Measurements from ENCODE around the gene CD68.

Gene CD68

GRCh38 chr17:7579834-7580603 lies 581 bp downstream of the CD68 start:
- peak overlapping the region; percentile 46 for H3K4me3 ChIP-seq (ENCODE audit: low read depth, low read length)
- TF ChIP-seq POLR2A (IDR thresholded peaks at IDR 0.05; ENCODE audit: extremely low read depth, insufficient read length), result no peak
- TF ChIP-seq, protein P1, sequence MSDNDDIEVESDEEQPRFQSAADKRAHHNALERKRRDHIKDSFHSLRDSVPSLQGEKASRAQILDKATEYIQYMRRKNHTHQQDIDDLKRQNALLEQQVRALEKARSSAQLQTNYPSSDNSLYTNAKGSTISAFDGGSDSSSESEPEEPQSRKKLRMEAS (IDR thresholded peaks at IDR 0.05; ENCODE audit: low read depth, low read length), result no peak
- TF ChIP-seq, protein P2, sequence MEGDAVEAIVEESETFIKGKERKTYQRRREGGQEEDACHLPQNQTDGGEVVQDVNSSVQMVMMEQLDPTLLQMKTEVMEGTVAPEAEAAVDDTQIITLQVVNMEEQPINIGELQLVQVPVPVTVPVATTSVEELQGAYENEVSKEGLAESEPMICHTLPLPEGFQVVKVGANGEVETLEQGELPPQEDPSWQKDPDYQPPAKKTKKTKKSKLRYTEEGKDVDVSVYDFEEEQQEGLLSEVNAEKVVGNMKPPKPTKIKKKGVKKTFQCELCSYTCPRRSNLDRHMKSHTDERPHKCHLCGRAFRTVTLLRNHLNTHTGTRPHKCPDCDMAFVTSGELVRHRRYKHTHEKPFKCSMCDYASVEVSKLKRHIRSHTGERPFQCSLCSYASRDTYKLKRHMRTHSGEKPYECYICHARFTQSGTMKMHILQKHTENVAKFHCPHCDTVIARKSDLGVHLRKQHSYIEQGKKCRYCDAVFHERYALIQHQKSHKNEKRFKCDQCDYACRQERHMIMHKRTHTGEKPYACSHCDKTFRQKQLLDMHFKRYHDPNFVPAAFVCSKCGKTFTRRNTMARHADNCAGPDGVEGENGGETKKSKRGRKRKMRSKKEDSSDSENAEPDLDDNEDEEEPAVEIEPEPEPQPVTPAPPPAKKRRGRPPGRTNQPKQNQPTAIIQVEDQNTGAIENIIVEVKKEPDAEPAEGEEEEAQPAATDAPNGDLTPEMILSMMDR (IDR thresholded peaks at IDR 0.05; ENCODE audit: low read depth, low read length), result no peak
- no peak for TF ChIP-seq MYC (IDR thresholded peaks at IDR 0.05; ENCODE audit: low read depth, low read length)
- no peak for DNase-seq (ENCODE audit: low read depth)

GRCh38 chr17:7580604-7581575 lies 1.5 kb downstream of the CD68 start:
- no peak for DNase-seq (ENCODE audit: low read depth)
- TF ChIP-seq, protein P2 (IDR thresholded peaks at IDR 0.05; ENCODE audit: low read depth, low read length), result no peak
- TF ChIP-seq, protein P1 (IDR thresholded peaks at IDR 0.05; ENCODE audit: low read depth, low read length), result no peak
- no peak for TF ChIP-seq POLR2A (IDR thresholded peaks at IDR 0.05; ENCODE audit: extremely low read depth, insufficient read length)
- no peak for TF ChIP-seq MYC (IDR thresholded peaks at IDR 0.05; ENCODE audit: low read depth, low read length)
- no peak overlapping the region for H3K4me3 ChIP-seq (ENCODE audit: low read depth, low read length)

DNA sequence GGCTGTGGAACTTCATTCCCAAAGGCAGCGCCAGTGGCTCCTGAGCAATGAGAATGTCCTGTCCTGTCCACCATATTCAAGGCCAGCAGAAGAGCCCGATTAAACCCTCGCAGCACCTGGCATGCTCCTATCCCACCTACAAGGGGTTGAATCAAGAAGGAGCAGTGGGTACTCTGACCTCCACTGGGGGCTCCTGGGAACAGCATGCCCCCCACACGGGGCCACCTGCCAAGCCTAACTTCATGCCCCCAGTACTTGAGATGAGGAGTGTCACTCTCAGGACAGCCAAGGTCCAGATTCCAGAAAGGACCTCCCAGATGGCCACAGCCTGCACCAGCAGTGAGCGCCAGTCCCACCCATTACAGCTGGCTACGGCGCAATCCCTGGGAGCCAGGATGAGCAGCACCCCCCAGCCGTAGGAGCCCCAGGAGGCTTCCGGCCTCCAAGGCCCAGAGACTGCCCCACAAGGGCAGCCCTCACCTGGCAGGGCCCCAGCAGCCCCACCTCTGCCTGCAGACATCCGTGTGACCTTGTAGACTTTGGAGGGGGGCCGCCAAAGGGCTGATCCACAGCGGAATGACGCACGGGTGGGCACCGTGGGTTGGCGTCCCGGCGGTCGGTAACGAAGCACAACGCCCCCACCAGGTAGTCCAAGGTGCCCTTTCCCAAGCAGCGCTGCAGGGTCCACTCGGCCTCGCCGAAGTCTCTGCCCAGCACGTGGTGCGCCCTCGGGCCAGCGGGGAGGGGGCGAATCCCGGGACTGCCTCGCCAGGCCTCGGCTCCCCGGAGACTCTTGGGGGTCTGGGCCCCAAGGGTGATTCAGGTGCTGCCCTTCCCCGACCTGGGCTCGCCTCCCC lies 3.2 kb downstream of the CD68 start:
- H3K4me3 ChIP-seq (ENCODE audit: low read depth, low read length), result no peak overlapping the region
- no peak for DNase-seq (ENCODE audit: low read depth)
- TF ChIP-seq, protein P2 (IDR thresholded peaks at IDR 0.05; ENCODE audit: low read depth, low read length), result no peak
- no peak for TF ChIP-seq POLR2A (IDR thresholded peaks at IDR 0.05; ENCODE audit: extremely low read depth, insufficient read length)
- no peak for TF ChIP-seq MYC (IDR thresholded peaks at IDR 0.05; ENCODE audit: low read depth, low read length)
- TF ChIP-seq, protein P1 (IDR thresholded peaks at IDR 0.05; ENCODE audit: low read depth, low read length), result no peak

DNA sequence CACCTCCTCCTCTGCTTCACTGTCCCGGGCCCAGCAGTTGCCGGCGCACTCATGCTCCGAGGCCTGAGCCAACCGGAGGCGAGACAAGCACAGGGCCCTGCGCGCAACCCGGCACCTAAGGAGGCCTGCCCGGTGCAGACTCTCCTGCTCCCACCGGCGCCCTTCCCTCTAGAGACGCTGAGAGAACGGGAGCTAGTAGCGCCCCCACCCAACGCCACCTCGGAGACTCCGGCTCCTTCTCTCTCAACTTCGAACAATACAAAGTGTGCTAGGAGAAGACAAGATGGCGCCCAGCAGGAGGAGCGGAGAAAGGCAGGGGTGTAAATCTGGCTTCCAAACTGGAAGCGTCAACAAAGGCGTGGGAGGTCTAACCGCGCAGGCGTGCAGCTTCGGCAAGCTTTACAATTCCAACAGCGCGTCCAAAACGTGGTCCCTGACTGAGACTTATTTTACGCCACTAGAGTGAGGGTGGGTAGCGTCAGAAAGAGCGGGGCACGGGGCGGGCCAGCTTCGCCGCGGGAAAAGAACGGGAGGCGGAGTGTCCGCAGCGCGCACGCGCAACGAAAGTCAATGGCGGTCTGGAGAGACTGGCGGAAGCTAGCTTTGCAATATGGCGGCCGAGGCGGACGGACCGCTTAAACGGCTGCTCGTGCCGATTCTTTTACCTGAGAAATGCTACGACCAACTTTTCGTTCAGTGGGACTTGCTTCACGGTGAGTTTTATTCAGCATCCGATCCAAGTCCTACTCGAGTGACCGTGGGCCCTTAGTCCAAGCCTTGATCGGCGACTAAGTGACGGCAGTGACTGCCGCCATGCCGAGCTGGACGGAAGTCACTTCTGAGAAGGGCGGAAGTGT lies 4.0 kb downstream of the CD68 start, which contains the start of gene MPDU1:
Gene MPDU1, plus strand, starts transcription at position 600 of the 857 bp plus-strand sequence. Its CDS starts 11 bp downstream, at position 611.
- DNase-seq (ENCODE audit: low read depth), result peak; percentile 95
- H3K4me3 ChIP-seq (ENCODE audit: low read depth, low read length), result peak within 1 kb of the TSS; percentile 84
- TF ChIP-seq, protein P1 (IDR thresholded peaks at IDR 0.05; ENCODE audit: low read depth, low read length), result peak; percentile 93
- TF ChIP-seq MYC (IDR thresholded peaks at IDR 0.05; ENCODE audit: low read depth, low read length), result peak; percentile 92
- TF ChIP-seq, protein P2 (IDR thresholded peaks at IDR 0.05; ENCODE audit: low read depth, low read length), result no peak
- TF ChIP-seq POLR2A (IDR thresholded peaks at IDR 0.05; ENCODE audit: extremely low read depth, insufficient read length), result peak; percentile 42

Measured in NB4 (cell line).